Right lobe of liver (tissue), 4 donors: ENCODE measurements around the gene PLEKHG4B.
"Not testable (repeated sequence)": the region's sequence is repeated elsewhere in the genome, so short reads cannot be mapped to it uniquely, and the experiment has no call there.

Experiments used
- POLR2A ChIP-seq: fragments of 450-650 bp; IDR thresholded peaks from one replicate; pipeline ENCODE4 v1.6.1; 2017; ENCODE audit warnings: antibody characterized with exemption, mild to moderate bottlenecking
- TF ChIP-seq, protein P1 (sequence below), 4 donors: fragments of 200-600 bp in 3 of 4; fragments of 450-650 bp in 1 of 4; IDR thresholded peaks; one replicate each; pipeline versions ENCODE4 v1.5.1 to v1.8.0; 2016 to 2022; ENCODE audit warnings: antibody characterized with exemption in 4 of 4, mild to moderate bottlenecking in 2 of 4
- donor health status: DM: no; HTN: no; CAD: no.
- donor health status: DM: no; HTN: no; CAD: no.
- donor health status: DM: no; HTN: yes; CAD: no.

DNA sequence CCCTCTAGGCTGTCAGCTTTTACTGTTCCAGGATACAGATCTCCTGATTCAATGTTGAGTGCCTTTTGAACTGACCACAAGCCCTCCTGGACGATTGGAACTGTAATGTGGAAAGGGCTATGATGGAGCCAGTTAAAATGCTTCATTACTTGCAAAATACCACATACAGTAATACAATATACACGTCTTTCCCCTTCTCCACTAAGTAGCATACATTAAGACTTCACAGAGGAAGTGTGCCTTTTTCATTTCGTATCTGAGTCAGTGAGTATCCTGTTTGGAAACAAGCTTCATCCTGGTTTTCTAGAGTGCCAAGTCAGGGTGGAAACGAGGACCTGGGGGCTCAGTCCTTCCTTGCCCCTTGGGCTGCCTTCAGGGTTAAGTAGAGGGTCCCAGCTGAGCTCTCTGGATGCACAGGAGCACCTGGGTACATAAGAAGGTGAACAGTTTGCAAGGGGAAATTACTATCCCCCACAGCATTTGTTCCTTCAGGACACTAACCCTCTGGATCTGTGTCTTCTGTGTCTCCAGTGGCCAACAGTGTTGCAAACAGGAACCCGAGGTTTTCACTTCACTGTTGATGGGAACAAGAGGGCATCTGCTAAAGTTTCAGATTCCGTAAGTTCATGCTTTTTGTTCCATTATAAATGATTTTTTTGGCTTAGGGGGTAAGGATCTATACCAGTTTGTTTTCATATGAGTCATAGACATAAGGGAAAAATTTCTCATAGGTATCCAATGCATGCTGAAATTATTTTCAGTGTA is 131.2 kb downstream of the PLEKHG4B start:
- TF ChIP-seq, protein P1, sequence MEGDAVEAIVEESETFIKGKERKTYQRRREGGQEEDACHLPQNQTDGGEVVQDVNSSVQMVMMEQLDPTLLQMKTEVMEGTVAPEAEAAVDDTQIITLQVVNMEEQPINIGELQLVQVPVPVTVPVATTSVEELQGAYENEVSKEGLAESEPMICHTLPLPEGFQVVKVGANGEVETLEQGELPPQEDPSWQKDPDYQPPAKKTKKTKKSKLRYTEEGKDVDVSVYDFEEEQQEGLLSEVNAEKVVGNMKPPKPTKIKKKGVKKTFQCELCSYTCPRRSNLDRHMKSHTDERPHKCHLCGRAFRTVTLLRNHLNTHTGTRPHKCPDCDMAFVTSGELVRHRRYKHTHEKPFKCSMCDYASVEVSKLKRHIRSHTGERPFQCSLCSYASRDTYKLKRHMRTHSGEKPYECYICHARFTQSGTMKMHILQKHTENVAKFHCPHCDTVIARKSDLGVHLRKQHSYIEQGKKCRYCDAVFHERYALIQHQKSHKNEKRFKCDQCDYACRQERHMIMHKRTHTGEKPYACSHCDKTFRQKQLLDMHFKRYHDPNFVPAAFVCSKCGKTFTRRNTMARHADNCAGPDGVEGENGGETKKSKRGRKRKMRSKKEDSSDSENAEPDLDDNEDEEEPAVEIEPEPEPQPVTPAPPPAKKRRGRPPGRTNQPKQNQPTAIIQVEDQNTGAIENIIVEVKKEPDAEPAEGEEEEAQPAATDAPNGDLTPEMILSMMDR (IDR thresholded peaks at IDR 0.05) = not testable (repeated sequence)
- not testable (repeated sequence) for TF ChIP-seq POLR2A
